Activated CD8-positive, alpha-beta memory T cell treated with anti-CD3 and anti-CD28 coated beads for 1 hour (primary cell): ENCODE measurements around the gene TPGS1.

ENCODE experiments used
- DNase-seq, 2 donors: peaks; one replicate each; pipeline ENCODE4 v3.0.0-alpha.2; 2020; ENCODE audit warnings: low read depth in 1 of 2; ENCODE audit errors: extremely low read depth in 1 of 2

The TPGS1 gene, protein sequence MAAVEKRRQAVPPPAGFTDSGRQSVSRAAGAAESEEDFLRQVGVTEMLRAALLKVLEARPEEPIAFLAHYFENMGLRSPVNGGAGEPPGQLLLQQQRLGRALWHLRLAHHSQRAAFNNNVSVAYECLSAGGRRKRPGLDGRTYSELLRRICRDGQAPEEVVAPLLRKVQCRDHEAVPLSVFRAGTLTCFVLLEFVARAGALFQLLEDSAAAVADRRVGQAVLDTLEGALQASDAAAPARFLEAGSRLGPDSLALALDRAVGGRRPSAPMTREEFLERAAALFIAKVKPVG

DNA sequence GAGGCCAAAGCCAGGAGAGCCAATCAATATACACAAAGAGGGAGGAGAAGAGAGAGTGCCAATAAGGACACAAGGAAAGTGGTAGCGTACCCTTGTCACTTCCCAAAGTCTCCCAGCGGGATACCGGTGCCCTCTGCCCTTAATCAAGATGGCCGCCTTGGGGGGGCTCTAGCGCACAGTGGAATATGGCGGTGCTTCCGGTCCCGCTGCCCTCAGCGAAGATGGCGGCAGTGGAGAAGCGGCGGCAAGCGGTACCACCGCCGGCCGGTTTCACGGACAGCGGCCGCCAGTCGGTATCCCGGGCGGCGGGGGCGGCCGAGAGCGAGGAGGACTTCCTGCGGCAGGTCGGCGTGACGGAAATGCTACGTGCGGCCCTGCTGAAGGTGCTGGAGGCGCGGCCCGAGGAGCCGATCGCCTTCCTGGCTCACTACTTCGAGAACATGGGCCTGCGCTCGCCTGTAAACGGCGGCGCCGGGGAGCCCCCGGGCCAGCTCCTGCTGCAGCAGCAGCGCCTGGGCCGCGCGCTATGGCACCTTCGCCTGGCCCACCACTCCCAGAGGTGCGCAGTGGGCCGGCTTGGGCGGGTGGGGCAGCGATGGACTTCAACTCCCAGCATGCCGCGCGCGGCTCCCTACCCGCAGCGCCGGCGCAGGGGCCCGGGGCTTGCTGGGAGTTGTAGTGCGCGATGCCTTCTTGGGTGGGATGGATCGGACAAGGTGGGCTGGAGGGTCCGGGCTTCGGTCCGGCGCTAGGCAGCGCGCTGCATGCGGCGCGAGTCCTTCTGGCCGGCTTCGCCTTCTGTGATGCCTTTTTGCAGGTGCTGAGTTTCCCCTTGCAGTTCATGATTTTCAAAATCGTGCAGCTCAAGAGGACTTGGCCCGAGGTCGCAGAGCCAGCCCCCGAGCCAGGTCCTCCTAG is at the start of gene TPGS1:
Gene TPGS1, plus strand, starts transcription at position 212 of the 918 bp plus-strand sequence. Its CDS starts 10 bp downstream, at position 222.
- DNase-seq = peak; percentile 65 to 77

DNA sequence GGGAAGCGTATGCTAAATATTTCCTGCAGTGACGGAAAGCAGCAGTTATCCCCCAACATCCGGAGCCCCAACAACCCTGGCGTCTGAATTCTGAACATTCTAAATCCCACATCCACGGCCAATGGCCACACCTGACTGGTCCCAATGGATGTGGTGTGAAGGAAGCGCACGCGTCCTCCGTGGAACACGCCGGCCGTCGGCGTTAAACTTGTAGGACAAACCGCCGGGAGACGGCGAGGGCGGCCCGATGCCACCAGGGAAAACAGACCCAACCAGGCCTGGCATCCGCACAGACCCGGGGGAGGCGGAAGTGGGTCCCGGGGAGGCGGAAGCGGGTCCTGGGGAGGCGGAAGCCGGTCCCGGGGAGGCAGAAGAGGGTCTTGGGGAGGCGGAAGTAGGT is 49.7 kb upstream of the TPGS1 start:
- no peak for DNase-seq

DNA sequence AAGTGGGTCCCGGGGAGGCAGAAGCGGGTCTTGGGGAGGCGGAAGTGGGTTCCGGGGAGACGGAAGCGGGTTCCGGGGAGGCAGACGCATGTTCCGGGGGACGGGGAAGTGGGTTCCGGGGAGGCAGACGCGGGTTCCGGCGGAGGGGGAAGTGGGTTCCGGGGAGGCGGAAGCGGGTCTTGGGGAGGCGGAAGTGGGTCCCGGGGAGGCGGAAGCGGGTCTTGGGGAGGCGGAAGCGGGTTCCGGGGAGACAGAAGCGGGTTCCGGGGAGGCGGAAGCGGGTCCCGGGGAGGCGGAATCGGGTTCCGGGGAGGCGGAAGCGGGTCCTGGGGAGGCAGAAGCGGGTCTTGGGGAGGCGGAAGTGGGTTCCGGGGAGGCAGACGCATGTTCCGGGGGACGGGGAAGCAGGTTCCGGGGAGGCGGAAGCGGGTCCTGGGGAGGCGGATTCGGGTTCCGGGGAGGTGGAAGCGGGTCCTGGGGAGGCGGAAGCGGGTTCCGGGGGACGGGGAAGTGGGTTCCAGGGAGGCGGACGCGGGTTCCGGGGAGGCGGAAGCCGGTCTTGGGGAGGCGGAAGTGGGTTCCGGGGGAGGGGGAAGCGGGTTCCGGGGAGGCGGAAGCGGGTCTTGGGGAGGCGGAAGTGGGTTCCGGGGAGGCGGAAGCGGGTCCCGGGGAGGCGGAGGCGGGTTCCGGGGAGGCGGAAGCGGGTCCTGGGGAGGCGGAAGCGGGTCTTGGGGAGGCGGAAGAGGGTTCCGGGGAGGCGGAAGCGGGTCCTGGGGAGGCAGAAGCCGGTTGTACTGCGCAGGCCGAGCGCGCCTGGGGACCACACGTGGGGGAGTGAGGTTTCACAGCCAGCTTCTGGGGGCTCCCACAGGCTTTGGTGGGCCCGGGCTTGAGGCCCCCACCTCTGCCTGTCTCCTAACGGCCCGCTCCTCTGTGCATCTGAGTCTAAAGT is 48.9 kb upstream of the TPGS1 start:
- DNase-seq = no peak

DNA sequence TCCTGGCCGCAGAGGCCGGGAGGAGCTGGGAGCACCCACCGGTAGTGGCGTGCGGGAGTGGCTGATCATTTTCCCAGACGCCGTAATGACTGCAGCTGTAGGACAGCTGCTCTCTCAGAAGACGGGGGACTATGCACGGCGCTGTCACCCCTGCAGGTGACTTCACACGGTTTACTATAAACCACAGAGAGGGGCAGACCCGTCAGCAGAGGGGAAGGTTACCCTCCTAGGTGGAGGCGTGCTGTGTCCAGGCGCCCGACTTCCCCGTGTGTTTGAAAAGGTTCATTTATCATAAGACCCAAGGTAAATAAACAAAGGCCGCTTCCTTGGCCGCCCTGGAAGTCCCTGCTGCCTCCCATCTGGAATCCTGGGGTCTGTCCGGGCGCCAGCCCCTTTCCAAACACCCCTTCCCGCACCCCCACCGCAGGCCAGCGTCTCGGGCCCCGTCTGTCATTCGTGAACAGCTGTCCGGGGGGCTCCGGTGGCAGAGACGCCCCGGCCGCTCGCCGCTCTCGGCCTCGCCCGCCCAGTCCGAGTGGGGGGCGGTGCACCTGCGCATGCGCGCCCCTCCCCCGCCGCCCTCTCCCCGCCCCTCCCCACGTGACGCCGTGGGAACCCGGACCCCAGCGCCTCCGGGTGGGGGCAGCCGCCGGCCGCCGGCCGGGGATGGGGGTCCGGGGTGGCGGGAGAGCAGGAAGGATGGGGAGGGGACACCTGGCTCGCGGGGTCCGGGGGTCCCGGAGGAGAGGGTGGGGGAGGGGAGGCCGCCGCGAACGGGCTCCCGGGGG is 47.4 kb upstream of the TPGS1 start:
- no peak for DNase-seq

DNA sequence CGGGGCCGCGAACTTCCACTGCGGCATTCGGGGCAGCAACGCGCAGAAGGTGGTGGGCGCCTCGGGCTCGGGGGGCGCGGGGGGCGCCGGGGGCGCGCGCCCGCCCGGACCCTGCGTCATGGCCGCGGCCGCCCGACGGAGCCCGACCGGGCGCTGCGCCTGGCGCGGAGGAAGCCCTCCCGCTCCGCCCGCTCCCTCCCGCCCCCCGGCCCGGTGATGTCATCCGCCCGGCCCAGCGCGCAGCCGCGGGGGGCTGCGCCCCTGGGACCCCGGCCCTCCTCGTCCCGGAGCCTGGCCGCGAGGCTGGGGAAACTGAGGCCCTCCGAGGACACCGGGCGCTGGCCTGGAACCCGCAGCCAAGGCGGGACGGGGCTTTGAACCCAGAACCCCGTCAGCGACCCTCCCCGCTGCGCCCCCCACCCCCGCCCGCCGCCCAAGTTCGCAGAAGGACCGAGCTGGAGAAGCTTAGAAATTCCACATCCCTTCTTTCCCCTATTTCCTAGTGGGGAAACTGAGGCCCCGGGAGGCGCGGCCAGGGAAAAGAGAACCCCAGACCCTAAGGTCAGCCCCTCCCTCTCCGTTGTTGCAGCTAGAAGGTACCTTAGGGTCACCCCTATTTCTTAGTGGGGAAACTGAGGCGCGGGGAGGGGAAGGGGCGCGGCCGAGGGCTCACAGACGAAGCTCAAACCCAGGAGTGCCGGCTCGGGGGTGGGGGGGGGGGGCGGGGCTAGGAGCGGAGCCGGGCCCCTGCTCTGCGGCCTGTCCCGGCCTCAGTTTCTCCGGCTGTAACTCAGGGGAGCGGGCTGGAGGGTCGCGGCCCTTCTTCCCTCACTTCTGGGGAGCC is 46.2 kb upstream of the TPGS1 start, which contains the start of gene SHC2:
Gene SHC2, minus strand, starts transcription at position 157 of the 844 bp plus-strand sequence. Its CDS starts 37 bp downstream, at position 120.
- no peak for DNase-seq

DNA sequence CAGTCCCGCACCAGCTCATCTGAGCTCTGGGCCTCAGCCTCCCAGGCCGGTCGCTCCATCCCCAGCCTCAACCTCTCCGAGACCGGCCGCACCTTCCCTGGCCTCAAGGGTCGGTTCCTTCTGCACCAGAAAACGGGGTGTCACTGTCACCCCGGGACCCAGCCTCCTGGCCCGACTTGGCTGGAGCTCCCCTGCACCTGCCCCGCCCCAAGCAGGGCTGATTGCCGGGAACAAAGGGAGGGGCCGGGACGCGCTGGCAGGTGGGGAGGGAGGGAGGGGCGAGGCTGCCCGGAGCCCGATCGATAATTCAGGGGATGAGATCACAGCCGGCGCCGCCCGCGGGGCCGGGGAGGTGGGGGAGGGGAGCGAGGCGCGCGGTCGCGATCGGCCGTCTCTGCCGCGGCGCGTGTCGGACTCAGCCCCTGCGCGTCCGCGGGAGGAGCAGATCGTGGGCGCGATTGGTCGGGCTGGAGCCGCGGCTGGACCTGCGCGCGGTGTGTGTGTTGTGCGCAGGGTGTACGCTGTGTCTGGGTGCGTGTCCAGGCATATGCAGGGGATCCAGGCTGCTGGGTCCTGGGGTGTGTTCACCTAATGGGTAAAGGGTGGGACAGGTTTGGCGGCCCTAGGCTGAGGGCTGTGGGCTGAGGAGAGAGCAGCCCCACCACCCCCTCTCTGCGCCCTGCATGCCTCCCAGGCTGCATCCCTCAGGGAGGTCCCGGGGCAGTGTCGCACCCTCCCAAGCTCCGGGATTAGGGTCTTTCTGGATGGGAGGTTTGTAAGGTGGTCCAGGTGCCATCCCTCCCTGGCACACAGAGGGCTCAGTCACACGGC is 45.4 kb upstream of the TPGS1 start:
- DNase-seq = no peak

DNA sequence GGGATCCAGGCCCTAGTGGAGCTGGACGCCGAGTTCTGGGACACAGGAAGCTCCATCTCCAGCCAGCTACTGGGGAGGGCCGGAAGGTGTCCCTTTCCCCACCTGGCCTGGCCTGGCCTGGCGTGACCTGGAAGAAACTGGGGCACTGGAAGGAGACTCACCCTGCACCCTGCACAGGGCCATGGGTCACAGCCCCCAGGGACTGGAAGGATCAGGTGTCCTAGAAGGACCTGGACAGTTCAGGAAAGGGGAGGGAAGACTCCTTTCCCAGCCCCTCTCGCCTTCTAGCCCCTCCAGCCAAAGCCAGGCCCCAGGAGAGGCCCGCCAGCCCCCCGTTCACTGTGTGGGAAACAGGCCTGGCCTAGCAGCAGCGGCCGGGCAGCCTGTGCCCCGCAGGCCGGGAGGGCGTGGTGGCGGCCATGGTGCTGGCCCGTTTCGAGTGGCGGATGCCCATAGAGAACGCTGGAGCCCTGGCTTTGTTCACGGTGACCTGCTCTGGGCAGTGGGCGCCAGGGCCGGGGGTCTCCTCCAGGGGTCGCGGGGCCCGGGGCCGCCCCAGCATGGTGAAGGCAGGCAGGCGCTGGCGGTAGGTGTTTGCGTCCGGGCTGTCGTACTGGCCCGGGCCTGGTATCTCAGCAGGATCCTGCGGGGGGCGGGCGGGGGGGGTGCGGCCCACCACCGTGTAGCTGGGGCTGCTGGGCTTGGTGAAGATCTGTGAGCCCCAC is 43.7 kb upstream of the TPGS1 start:
- DNase-seq = no peak

DNA sequence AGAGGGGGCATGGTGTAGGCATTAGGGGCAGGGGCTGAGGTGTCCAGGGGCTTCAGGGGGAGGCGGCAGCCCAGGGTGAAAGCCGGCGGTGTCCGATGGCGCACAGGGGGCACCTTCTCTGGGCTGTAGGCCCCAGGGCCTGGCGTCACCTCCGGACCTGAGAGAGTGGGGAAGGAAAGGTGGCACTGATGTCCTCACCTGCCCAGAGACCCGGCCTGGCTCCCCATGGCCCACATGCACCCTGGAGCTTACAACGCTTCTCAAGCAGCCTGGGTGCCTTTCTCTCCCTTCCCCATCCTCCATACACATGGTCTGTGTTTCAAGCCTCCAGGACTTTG is 43.1 kb upstream of the TPGS1 start:
- no peak for DNase-seq

DNA sequence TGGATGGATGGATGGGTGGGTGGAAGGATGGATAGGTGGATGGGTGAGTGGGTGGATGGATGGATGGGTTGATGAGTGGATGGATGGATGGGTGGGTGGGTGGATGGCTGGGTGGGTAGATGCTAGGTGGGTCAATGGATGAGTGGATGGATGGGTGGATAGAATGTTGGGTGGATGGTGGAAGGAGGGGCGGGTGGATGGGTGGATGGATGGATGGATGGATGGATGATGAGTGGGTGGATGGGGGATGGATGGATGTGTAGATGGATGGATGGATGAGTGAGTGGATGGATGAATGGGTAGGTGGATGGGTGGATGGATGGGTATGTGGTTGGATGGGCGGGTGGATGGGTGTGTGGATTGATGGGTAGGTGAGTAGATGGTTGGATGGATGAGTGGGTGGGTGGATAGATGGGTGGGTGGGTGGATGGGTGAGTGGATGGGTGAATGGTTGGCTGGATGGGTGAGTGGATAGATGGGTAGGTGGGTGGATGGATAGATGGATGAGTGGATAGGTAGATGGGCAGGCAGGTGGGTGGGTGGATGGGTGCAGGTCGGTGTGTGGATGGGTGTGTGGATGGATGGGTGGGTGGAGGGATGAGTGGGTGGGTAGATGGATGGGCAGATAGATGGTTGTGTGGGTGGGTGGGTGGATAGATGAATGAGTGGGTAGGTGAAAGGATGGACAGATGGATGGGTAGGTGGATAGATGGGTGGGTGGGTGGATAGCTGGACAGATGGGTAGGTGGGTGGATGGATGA is 42.1 kb upstream of the TPGS1 start:
- DNase-seq = no peak

DNA sequence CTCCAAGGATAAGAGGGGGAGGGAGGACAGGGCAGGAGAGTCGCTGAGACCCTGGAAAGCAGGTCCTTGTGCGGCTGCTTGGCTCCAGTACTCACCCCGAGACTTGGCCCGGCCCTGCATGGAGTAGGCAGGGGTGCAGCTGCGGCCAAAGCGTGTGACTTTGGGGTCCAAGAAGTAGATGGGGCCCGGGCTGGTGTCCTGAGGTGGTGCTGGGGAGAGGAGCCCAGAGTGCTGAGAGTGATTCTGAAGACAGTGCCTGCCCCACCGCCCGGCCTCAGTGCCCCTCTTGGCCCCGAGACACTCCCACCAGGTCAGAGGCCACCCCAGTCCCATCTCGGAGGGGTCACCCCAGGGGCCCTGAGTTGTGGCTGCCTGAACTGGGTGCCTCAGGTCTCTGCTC is 39.7 kb upstream of the TPGS1 start:
- no peak for DNase-seq

DNA sequence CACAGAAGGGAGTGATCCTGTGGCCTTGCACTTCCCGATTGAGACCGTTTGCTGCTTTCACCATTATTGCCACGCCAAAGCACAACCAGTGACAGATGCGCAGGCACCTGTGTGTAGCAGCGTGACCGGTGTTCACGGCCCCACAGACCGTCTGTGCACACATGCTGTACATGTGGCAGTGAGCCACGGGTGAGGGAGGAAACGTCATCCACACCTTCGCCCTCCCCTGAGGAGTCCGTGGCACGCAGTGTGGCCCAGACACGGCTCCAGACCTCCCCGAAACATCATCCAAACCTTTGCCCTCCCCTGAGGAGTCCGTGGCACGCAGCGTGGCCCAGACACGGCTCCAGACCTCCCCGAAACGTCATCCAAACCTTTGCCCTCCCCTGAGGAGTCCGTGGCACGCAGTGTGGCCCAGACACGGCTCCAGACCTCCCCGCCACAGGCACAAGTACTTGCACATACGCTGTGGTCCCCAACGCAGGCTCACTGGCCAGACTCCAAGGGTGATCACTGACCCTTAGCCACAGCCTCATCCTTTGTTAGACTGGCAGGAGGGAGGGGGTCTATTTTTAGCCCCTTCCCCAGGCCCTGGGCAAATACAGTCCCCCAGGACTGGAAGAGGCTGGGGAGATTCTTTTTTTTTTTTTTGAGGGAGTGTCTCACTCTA is 38.6 kb upstream of the TPGS1 start:
- DNase-seq = no peak

DNA sequence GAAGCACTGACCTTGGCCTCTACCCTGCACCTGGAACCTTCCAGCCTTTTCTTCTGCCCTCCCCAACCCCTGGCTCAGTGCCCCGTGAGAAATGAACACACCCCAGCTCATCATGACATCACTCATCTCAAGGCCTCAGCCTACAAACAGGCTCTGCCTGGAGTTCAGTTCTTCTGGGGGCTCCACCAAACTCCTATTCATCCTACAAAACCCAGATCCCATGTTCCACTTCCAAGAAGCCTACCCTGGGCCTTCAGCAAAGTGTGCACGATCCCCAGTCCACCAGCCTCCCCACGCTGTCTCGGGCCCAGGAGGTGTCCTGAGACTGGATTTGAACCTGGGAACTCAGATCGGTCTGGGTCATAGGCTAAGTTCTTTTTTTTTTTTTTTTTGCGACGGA is 37.5 kb upstream of the TPGS1 start:
- no peak for DNase-seq

DNA sequence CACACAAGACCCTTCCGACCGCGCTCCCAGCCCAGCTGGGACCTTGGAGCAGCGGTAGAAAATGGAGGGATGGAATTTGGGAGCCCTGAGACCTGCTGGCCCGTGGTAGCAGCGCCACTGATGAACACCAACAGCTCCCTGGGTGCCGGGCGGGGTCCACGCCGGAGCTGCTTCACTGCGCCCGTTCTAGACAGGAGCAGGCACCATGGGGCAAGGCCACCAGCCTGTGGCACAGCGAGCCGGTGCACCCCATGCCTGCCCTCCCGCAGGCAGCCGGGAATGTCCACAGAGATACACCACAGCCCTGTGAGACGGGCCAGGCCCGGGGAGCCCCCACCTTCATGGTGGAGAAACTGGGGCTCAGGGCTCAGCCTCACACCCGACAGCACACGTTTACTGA is 36.6 kb upstream of the TPGS1 start:
- no peak for DNase-seq

DNA sequence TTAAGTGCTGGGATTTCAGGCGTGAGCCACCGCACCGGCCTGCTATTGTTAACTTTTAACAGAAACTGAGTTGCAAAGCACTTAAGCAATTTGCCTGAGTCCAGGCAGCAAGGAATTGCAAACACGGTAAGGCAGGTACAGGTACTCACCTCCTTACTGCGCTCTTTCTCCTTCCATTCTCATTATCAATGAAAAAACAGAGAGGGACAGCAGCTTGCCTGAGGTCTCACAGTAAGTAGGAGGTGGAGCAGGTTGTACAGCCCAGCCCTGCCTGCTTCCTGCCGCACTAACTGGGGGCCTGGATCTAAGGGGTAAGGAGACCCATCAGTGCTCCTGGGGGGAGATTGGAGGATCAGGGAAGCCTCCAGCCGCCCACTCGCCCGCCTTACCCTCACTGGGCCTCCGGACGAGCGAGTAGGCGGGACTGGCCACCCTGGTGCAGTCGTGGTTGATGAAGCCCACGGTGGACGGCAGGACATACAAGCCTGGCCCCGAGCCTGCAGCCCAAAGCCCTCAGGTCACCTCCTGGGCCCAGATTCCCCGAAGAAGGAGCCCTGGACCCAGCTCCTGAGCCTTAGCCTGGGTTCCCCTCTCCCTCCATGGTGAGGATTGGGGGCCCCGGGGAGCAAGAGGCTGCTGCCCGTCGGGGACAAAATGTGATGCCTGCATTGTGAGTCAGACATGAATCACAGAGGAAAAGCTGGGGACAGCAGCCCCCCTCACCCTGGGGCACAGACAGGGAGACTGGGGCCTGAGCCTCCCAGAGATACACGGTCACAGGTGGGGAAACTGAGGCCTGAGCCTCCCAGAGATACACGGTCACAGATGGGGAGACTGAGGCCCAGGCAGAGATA is 35.1 kb upstream of the TPGS1 start:
- no peak for DNase-seq
